Kidney (tissue), 14 donors: Measurements from ENCODE around the gene FAM131A. TPM values are rescaled to one million over a fixed set of nuclear protein-coding genes. Genes with fewer than 3 reads are reported as not detected.

ENCODE experiments used
- DNase-seq, 5 donors: peaks; one replicate each; pipeline ENCODE4 v3.0.0-alpha.2; 2013 to 2020
- FAIRE-seq: peaks from 2 replicates; lab custom pipeline; 2012; peaks lifted over from hg19 to GRCh38; lab: Jason Lieb, UNC
- H3K27ac ChIP-seq, 2 donors: one replicate each; pipeline ENCODE4 v1.7.0; 2013; ENCODE audit warnings: low read depth in 2 of 2, low read length in 2 of 2, inconsistent platforms in 1 of 2
- H3K27me3 ChIP-seq: one replicate; pipeline ENCODE4 v1.7.1; 2013; ENCODE audit warnings: low read length, inconsistent platforms; ENCODE audit not compliant: control insufficient read depth, insufficient read depth
- H3K36me3 ChIP-seq, 3 donors: one replicate each; pipeline versions ENCODE4 v1.7.0 to v1.7.1; 2013; ENCODE audit warnings: low read length in 3 of 3, control low read depth in 1 of 3, inconsistent platforms in 1 of 3; ENCODE audit not compliant: insufficient read depth in 3 of 3, control insufficient read depth in 2 of 3
- H3K4me1 ChIP-seq, 3 donors: one replicate each; pipeline versions ENCODE4 v1.7.0 to v1.7.1; 2013; ENCODE audit warnings: low read length in 3 of 3, inconsistent platforms in 1 of 3, low read depth in 1 of 3; ENCODE audit not compliant: control insufficient read depth in 2 of 3, insufficient read depth in 2 of 3
- H3K4me3 ChIP-seq, 3 donors: one replicate each; pipeline versions ENCODE4 v1.7.0 to v1.8.1; 2013; ENCODE audit warnings: low read length in 3 of 3, control low read depth in 1 of 3, inconsistent platforms in 1 of 3
- H3K9ac ChIP-seq, 3 donors: one replicate each; pipeline versions ENCODE4 v1.7.0 to v1.7.1; 2013; ENCODE audit warnings: low read length in 3 of 3, control low read depth in 1 of 3, inconsistent platforms in 1 of 3
- H3K9me3 ChIP-seq, 3 donors: one replicate each; pipeline versions ENCODE4 v1.7.0 to v1.7.1; 2013; ENCODE audit warnings: low read length in 3 of 3, control low read depth in 1 of 3, inconsistent platforms in 1 of 3; ENCODE audit not compliant: control insufficient read depth in 2 of 3, insufficient read depth in 1 of 3
- CTCF ChIP-seq: IDR thresholded peaks from 3 replicates; pipeline ENCODE4 v1.5.1; 2012; ENCODE audit warnings: mild to moderate bottlenecking, moderate library complexity, borderline replicate concordance; ENCODE audit not compliant: insufficient read depth; ENCODE audit errors: extremely low read depth
- intact Hi-C: fragments of 100-400 bp; cut with DNase I; formaldehyde crosslinking; loops from one replicate; pipeline ENCODE4 v1.11.1; 2022
- polyA plus RNA-seq: library from polyadenylated mRNA; stranded (reverse); fragments of 350-450 nt; fragmentation: Illumina TruSeq; extraction: RNeasy Lipid Tissue Mini Kit (QIAGEN cat#74804); gene quantifications from one replicate; pipeline ENCODE4 v1.2.3, GENCODE V29; 2014; ENCODE audit warnings: low read depth, low replicate concordance; ENCODE audit not compliant: insufficient read depth
- total RNA-seq: library from RNA; stranded (reverse); fragmentation: NEBNext Ultra II Directional; extraction: Animal tissue kit (Norgen Biotek cat#: 25700); gene quantifications from one replicate; pipeline ENCODE4 v1.2.1, GENCODE V29; 2021
- donor health status: control.
- donor health status: control.
- donor health status: control.
- donor health status: control.
- donor health status: control.
- donor health status: DM: yes; HTN: yes; CAD: no.
- donor health status: Normal renal cell carcinoma (clear cell type).

Gene FAM131A
- total and polyA plus RNA-seq, 2 donors from 2014 or later, result 14.0 to 20.1 TPM

- no peak overlapping the region for H3K9ac ChIP-seq
- intact Hi-C loops, result no loop called here
- FAIRE-seq, result no peak
Observed at GRCh38 chr3:184291044-184291737, 46.2 kb upstream of the FAM131A start.

GRCh38 chr3:184291738-184292445 lies 45.5 kb upstream of the FAM131A start:
- Histone ChIP-seq H3K4me1 (no peaks in the 10 kb centered on the region), H3K9me3 (no peaks in the 10 kb centered on the region), H3K36me3 (no peaks in the 10 kb centered on the region), H3K27ac (no peak overlapping the region), H3K9ac (no peak overlapping the region), H3K4me3 (no peak overlapping the region), H3K27me3 (no peaks in the 10 kb centered on the region)
- no peak for TF ChIP-seq CTCF
- intact Hi-C loops, result no loop called here
- FAIRE-seq (no peak), DNase-seq (no peak)

More at GRCh38 chr3:184291044-184291737, 46.2 kb upstream of the FAM131A start:
- Histone ChIP-seq H3K27ac (no peak overlapping the region), H3K4me3 (no peak overlapping the region), H3K9me3 (no peaks in the 10 kb centered on the region), H3K27me3 (no peaks in the 10 kb centered on the region), H3K36me3 (no peaks in the 10 kb centered on the region), H3K4me1 (no peaks in the 10 kb centered on the region)
- DNase-seq, result no peak
- TF ChIP-seq CTCF, result no peak

GRCh38 chr3:184295771-184296170 lies 41.6 kb upstream of the FAM131A start:
- FAIRE-seq (no peak), DNase-seq (no peak)
- TF ChIP-seq CTCF, result no peak
- Histone ChIP-seq H3K27ac (no peak overlapping the region), H3K9me3 (no peaks in the 10 kb centered on the region), H3K4me3 (no peak overlapping the region), H3K4me1 (peaks cover 3 to 10% (median 5%) of the 10 kb centered on the region in 3 donors), H3K36me3 (peaks cover 3 to 6% (median 6%) of the 10 kb centered on the region in 3 donors), H3K27me3 (no peaks in the 10 kb centered on the region), H3K9ac (no peak overlapping the region)
- intact Hi-C loops, result no loop called here
